Tibial nerve (tissue), 4 donors: ENCODE data around the gene URGCP.

Experiments used
- CTCF ChIP-seq, 5 experiments: fragments of 200-600 bp in 3 of 5; fragments of 450-650 bp in 2 of 5; sonication (generic) in 3 of 5; IDR thresholded peaks; one replicate each; pipeline ENCODE4 v1.5.1; 2016 to 2019; ENCODE audit warnings: antibody characterized with exemption in 5 of 5, mild to moderate bottlenecking in 3 of 5, moderate library complexity in 2 of 5
- EP300 ChIP-seq, 2 donors: sonication (generic); formaldehyde crosslinking; IDR thresholded peaks; one replicate each; pipeline ENCODE4 v1.6.1; 2017; ENCODE audit warnings: antibody characterized with exemption in 2 of 2, mild to moderate bottlenecking in 1 of 2

GRCh38 chr7:43915907-43916306, 9.5 kb upstream of the URGCP start:
- TF ChIP-seq EP300 (IDR thresholded peaks at IDR 0.05) (no peak), CTCF (IDR thresholded peaks at IDR 0.05) (no peak)
